Thoracic aorta (tissue), 2 donors: ENCODE measurements around the gene PNLIPRP2. TPM values are rescaled to one million over a fixed set of nuclear protein-coding genes. Genes with fewer than 3 reads are reported as not detected.

ENCODE experiments used
- ATAC-seq: fragments of 150-250 bp; one replicate; pipeline ENCODE4 v1.8.0; 2017; ENCODE audit warnings: low read depth; ENCODE audit not compliant: insufficient number of reproducible peaks, low FRiP score
- DNase-seq: peaks from one replicate; pipeline ENCODE4 v3.0.0-alpha.2; 2020; ENCODE audit warnings: low spot score
- H3K27ac ChIP-seq, 2 donors: fragments of 200-600 bp; sonication (generic); 1 replicate in 1 of 2; 2 replicates in 1 of 2; pipeline ENCODE4 v1.5.1; 2016; ENCODE audit warnings: mild to moderate bottlenecking in 2 of 2, moderate library complexity in 2 of 2
- H3K27me3 ChIP-seq: fragments of 200-600 bp; sonication (generic); replicated peaks from 2 replicates; pipeline ENCODE4 v1.6.0; 2016; ENCODE audit warnings: mild to moderate bottlenecking; ENCODE audit not compliant: insufficient read depth
- H3K36me3 ChIP-seq: fragments of 200-600 bp; sonication (generic); one replicate; pipeline ENCODE4 v1.5.1; 2016
- H3K4me1 ChIP-seq, 2 donors: fragments of 200-600 bp; sonication (generic); 1 replicate in 1 of 2; 2 replicates in 1 of 2; pipeline versions ENCODE4 v1.5.1 to v1.6.0; 2016; ENCODE audit warnings: low read depth in 2 of 2, mild to moderate bottlenecking in 1 of 2; ENCODE audit not compliant: control insufficient read depth in 1 of 2
- H3K4me3 ChIP-seq: fragments of 200-600 bp; sonication (generic); 2 replicates; pipeline ENCODE4 v1.5.1; 2016; ENCODE audit warnings: mild to moderate bottlenecking
- H3K9me3 ChIP-seq: fragments of 200-600 bp; sonication (generic); 2 replicates; pipeline ENCODE4 v1.5.1; 2016
- CTCF ChIP-seq: fragments of 200-600 bp; sonication (generic); IDR thresholded peaks from one replicate; pipeline ENCODE4 v1.5.1; 2019; ENCODE audit warnings: antibody characterized with exemption
- total RNA-seq, 2 donors: library from RNA; depleted of rRNA; stranded (reverse); fragments of >200 nt; gene quantifications; one replicate each; pipeline versions ENCODE4 v1.1.0 to v1.2.3, GENCODE V29; 2016

The PNLIPRP2 gene
- total RNA-seq, 2 donors from 2014 or later, result 2.3 TPM; not detected in 1

- ATAC-seq (no peak), DNase-seq (no peak)
- H3K9me3 ChIP-seq, result no peaks in the 10 kb centered on the region
- H3K36me3 ChIP-seq, result no peaks in the 10 kb centered on the region
- no peaks in the 10 kb centered on the region for H3K27me3 ChIP-seq
- no peak overlapping the region for H3K4me3 ChIP-seq
- no peak overlapping the region for H3K27ac ChIP-seq
- no peaks in the 10 kb centered on the region for H3K4me1 ChIP-seq
- no peak for TF ChIP-seq CTCF
Observed at GRCh38 chr10:116637830-116638229, 17.1 kb downstream of the PNLIPRP2 start.

GRCh38 chr10:116646502-116646901, 25.7 kb downstream of the PNLIPRP2 start:
- no peak for TF ChIP-seq CTCF
- Histone ChIP-seq H3K4me3 (no peak overlapping the region), H3K4me1 (no peaks in the 10 kb centered on the region), H3K27me3 (no peaks in the 10 kb centered on the region), H3K36me3 (no peaks in the 10 kb centered on the region), H3K27ac (no peak overlapping the region), H3K9me3 (no peaks in the 10 kb centered on the region)
- no peak for DNase-seq
- no peak for ATAC-seq

GRCh38 chr10:116648903-116649302, 28.1 kb downstream of the PNLIPRP2 start:
- no peak overlapping the region for H3K4me3 ChIP-seq
- no peaks in the 10 kb centered on the region for H3K36me3 ChIP-seq
- no peak overlapping the region for H3K27ac ChIP-seq
- TF ChIP-seq CTCF, result no peak
- H3K27me3 ChIP-seq, result no peaks in the 10 kb centered on the region
- DNase-seq, result no peak
- no peaks in the 10 kb centered on the region for H3K9me3 ChIP-seq
- ATAC-seq, result no peak
- H3K4me1 ChIP-seq, result no peaks in the 10 kb centered on the region

- DNase-seq, result no peak
- ATAC-seq, result no peak
- Histone ChIP-seq H3K27me3 (no peaks in the 10 kb centered on the region), H3K36me3 (no peaks in the 10 kb centered on the region), H3K27ac (no peak overlapping the region), H3K9me3 (no peaks in the 10 kb centered on the region), H3K4me1 (no peaks in the 10 kb centered on the region), H3K4me3 (no peak overlapping the region)
- no peak for TF ChIP-seq CTCF
Observed at GRCh38 chr10:116653885-116654284, 33.1 kb downstream of the PNLIPRP2 start.

GRCh38 chr10:116654816-116655215, 34.1 kb downstream of the PNLIPRP2 start:
- Histone ChIP-seq H3K4me1 (no peaks in the 10 kb centered on the region), H3K27me3 (no peaks in the 10 kb centered on the region), H3K9me3 (no peaks in the 10 kb centered on the region), H3K36me3 (no peaks in the 10 kb centered on the region), H3K27ac (no peak overlapping the region), H3K4me3 (no peak overlapping the region)
- peak; percentile 19 for TF ChIP-seq CTCF
- ATAC-seq (no peak), DNase-seq (no peak)
